ENCODE results near the gene FRMD5.

DNA sequence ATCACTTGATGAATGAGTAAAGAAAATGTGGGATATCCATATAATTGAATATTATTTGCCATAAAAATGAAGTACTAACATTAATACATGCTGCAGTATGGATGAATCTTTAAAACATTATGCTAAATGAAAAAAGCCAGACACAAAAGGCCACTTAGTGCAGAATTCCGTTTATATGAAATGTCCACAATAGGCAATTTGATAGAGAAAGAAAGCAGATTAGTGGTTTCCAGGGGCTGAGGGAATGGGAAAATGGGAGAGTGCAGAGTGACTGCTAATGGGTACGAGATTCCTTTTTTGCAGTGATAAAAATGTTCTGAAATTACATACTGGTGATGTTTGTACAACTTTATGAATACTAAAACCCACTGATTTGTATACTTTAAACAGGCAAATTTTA lies 126.7 kb downstream of the FRMD5 start:
- TF ChIP-seq, protein P1, sequence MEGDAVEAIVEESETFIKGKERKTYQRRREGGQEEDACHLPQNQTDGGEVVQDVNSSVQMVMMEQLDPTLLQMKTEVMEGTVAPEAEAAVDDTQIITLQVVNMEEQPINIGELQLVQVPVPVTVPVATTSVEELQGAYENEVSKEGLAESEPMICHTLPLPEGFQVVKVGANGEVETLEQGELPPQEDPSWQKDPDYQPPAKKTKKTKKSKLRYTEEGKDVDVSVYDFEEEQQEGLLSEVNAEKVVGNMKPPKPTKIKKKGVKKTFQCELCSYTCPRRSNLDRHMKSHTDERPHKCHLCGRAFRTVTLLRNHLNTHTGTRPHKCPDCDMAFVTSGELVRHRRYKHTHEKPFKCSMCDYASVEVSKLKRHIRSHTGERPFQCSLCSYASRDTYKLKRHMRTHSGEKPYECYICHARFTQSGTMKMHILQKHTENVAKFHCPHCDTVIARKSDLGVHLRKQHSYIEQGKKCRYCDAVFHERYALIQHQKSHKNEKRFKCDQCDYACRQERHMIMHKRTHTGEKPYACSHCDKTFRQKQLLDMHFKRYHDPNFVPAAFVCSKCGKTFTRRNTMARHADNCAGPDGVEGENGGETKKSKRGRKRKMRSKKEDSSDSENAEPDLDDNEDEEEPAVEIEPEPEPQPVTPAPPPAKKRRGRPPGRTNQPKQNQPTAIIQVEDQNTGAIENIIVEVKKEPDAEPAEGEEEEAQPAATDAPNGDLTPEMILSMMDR (IDR thresholded peaks at IDR 0.05; ENCODE audit: low read depth, low read length), result no peak
- no peak for TF ChIP-seq EZH2phosphoT487 (IDR thresholded peaks at IDR 0.05; ENCODE audit: low read depth)

All from OCI-LY3 (cell line).